WERI-Rb-1 (cell line): ENCODE measurements around the gene ARF6.

Experiments used
- DNase-seq: peaks from one replicate; pipeline ENCODE4 v3.0.0-alpha.2; 2020
- H3K27ac ChIP-seq: fragments of 250-450 bp; sonication (Bioruptor Pico); 2 replicates; pipeline ENCODE4 v1.5.1; 2020; ENCODE audit warnings: mild to moderate bottlenecking, moderate library complexity
- H3K27me3 ChIP-seq: fragments of 250-450 bp; sonication (Bioruptor Pico); 2 replicates; pipeline ENCODE4 v1.5.1; 2021; ENCODE audit warnings: mild to moderate bottlenecking, low read depth, moderate library complexity; ENCODE audit not compliant: insufficient read depth, severe bottlenecking
- H3K36me3 ChIP-seq: fragments of 250-450 bp; sonication (Bioruptor Pico); 2 replicates; pipeline ENCODE4 v1.5.1; 2020; ENCODE audit warnings: mild to moderate bottlenecking, moderate library complexity
- H3K4me3 ChIP-seq: 2 replicates; pipeline ENCODE4 v1.5.1; 2011; ENCODE audit warnings: low read depth, mild to moderate bottlenecking, control low read depth, low read length
- H3K9me3 ChIP-seq: fragments of 250-450 bp; sonication (Bioruptor Pico); 2 replicates; pipeline ENCODE4 v1.5.1; 2021; ENCODE audit warnings: mild to moderate bottlenecking, moderate library complexity; ENCODE audit not compliant: severe bottlenecking
- CTCF ChIP-seq: IDR thresholded peaks from 2 replicates; pipeline ENCODE4 v1.5.1; 2011; ENCODE audit warnings: low read depth, mild to moderate bottlenecking, control low read depth, inconsistent platforms, low read length

ARF6 gene

GRCh38 chr14:49892636-49893308 is at the start of gene ARF6:
Gene ARF6, plus strand, starts transcription at chr14:49893082. Its CDS starts 655 bp downstream, at chr14:49893737.
- Histone ChIP-seq H3K36me3 (peaks cover 28% of the 10 kb centered on the region), H3K9me3 (no peaks in the 10 kb centered on the region), H3K4me3 (peak within 1 kb of the TSS; percentile 94), H3K27me3 (no peaks in the 10 kb centered on the region), H3K27ac (peak within 1 kb of the TSS; percentile 98)
- DNase-seq = peak; percentile 99
- 0 out of 2 replicates have a peak, but pooled peaks have one; percentile 21 for TF ChIP-seq CTCF

GRCh38 chr14:49849213-49849847 is 43.6 kb upstream of the ARF6 start:
- Histone ChIP-seq H3K9me3 (no peaks in the 10 kb centered on the region), H3K27me3 (no peaks in the 10 kb centered on the region), H3K36me3 (peaks cover 51% of the 10 kb centered on the region), H3K27ac (no peak overlapping the region), H3K4me3 (no peak overlapping the region)
- TF ChIP-seq CTCF = no peak
- DNase-seq = no peak

- H3K27me3 ChIP-seq = no peaks in the 10 kb centered on the region
- DNase-seq = no peak
- peaks cover 28% of the 10 kb centered on the region for H3K36me3 ChIP-seq
- H3K4me3 ChIP-seq = peak overlapping the region; percentile 100
- TF ChIP-seq CTCF = no peak
- no peaks in the 10 kb centered on the region for H3K9me3 ChIP-seq
- H3K27ac ChIP-seq = peak overlapping the region; percentile 86
Observed at GRCh38 chr14:49851813-49852212, 41.1 kb upstream of the ARF6 start.

GRCh38 chr14:49852301-49853157 is 40.4 kb upstream of the ARF6 start, which contains the start of gene NEMF:
Gene NEMF, minus strand, starts transcription at chr14:49852788. Its CDS starts 35 bp downstream, at chr14:49852753.
- no peaks in the 10 kb centered on the region for H3K9me3 ChIP-seq
- H3K4me3 ChIP-seq = peak within 1 kb of the TSS; percentile 100
- peak; percentile 89 for DNase-seq
- H3K36me3 ChIP-seq = peaks cover 22% of the 10 kb centered on the region
- H3K27ac ChIP-seq = peak within 1 kb of the TSS; percentile 86
- peak; percentile 68 for TF ChIP-seq CTCF
- H3K27me3 ChIP-seq = no peaks in the 10 kb centered on the region

- H3K4me3 ChIP-seq = peak overlapping the region; percentile 100
Observed at GRCh38 chr14:49853158-49853477, 39.8 kb upstream of the ARF6 start.

More at GRCh38 chr14:49853158-49853477, 39.8 kb upstream of the ARF6 start:
- DNase-seq = no peak
- H3K36me3 ChIP-seq = peaks cover 22% of the 10 kb centered on the region
- TF ChIP-seq CTCF = no peak
- H3K27ac ChIP-seq = peak overlapping the region; percentile 86
- H3K27me3 ChIP-seq = no peaks in the 10 kb centered on the region
- no peaks in the 10 kb centered on the region for H3K9me3 ChIP-seq
